Stimulated activated CD4-positive, alpha-beta T cell treated with anti-CD3 and anti-CD28 coated beads, Interleukin-12 subunit alpha, Interleukin-12 subunit beta, amount 100 ng/mL, for 48 hours (primary cell): ENCODE results near the gene GNG8.
A peak's percentile ranks its signal among the peaks of the same experiment; 100 is the strongest.

ENCODE experiments used
- DNase-seq, 3 donors: peaks; one replicate each; pipeline ENCODE4 v3.0.0-alpha.2; 2020; ENCODE audit warnings: low read depth in 2 of 3, low spot score in 1 of 3

Gene GNG8

DNA sequence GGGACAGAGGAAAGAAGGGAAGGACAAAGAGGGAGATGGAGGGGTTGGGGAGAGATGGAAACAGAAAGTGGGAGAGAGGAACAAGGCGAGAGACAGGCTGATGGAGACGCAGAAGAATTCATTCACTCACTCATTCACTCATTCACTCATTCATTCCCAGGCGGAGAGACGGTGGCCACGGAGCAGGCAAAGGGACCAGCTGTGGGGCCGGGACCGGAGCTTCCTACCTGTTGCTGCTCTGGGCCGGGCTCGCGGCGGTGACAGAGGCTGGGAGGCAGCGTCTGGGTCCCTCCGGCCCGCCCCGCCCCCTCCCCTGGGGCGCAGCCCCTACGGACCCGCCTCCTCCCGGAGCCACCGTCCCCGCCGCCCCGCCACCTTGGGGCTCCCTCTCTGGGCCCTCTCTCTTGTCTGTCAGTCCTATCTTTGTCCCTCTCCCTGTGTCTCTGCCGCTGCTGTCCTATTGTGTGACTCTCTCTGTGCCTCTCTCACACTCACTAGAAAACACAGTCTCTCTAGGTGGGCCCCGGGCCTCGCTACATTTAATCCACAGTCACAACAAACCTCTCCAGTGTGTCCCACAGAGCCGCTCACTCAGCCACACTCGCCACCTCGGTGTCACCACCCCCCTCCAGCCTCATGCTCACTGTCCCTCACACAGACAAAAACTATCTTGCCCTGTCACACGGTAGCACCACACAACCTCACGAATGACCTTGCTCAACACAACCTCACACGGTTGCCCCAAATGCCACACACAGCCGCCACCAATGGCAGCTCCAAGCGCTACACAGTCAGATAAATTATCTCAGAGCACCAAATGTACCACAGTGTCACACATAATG is at the start of gene GNG8:
Gene GNG8, minus strand, starts transcription at position 283 of the 842 bp plus-strand sequence. CDS start 1,520 bp downstream, outside the sequence.
- no peak for DNase-seq

DNA sequence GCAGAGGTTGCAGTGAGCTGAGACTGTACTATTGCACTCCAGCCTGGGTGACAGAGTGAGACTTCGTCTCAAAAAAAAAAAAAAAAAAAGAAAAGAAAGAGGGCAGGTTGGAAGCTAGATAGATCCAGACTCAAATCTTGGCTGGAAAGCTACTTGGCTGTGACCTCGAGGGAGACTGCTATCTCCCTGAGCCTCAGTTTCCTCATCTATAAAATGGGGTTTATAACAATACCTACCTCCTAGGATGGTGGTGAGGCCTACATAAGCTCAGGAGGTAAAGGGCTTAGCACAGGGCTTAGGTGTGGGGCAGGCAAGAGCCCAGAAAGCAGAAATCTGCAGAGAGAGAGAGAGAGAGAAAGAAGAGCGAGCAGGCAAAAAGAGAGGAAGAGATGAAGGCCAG is 49.2 kb upstream of the GNG8 start:
- DNase-seq, result no peak

DNA sequence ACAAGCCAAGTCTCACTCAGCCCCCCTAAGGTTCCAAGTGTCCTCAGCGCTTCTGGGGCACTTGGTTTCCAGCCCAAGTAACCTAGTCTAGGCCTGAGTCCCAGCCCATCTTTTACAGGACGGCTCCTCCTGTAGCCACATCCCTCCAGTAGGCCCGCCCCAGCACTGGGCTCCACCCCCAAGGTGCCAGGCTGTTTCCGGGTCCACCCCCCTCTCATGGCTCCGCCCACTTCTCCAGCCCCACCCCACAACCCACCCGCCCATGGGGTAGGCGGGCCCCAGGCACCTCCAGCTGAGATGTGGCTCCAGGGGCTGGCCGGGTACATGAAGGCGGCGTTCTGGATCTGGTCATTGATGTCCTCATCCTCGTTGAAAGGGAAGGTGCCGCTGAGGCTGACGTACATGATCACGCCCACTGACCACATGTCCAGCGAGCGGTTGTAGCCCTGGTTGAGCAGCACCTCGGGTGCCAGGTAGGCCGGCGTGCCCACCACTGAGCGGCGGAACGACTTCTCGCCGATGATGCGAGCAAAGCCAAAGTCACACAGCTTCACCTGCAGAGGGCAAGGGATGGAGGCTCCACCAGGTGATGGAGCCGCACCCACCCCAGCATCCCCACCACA is 42.2 kb upstream of the GNG8 start:
- peak; percentile 44 to 62 (median 53) for DNase-seq

DNA sequence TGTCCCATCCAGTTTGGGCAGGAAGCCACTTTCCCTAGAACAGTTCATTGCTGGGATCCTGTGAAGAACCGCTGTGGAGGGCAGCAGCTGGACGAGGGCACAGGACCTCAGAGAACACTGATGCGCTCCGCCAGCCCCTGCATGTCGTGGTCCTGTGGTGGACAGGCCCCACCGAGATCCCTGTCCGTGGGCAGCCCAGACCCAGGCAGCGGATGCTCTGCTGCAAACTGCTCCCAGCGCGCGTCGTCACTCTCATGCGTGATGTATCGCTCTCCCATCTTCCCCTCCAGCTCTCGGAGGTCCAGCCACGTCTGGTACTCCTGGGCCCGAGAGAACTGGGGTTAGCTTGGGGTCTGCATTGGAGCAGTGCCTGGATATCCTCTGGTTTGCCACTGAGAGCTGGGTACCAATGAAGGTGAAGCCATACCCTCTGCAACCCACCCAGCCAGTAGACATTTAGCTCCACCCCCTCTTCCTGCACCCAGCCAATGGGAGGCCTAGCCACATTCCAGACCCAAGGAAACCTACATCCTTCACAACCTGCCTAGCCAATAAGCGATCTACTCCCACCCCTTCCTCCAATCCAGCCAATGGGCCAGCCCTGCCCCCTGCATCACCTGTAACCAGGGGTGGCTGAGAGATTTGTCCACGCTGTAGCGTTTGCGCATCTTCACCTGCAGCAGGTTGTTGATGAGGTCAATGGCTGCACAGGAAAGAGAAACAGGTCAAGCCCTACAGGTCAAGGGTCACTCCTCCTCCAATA is 38.6 kb upstream of the GNG8 start:
- DNase-seq, result no peak

DNA sequence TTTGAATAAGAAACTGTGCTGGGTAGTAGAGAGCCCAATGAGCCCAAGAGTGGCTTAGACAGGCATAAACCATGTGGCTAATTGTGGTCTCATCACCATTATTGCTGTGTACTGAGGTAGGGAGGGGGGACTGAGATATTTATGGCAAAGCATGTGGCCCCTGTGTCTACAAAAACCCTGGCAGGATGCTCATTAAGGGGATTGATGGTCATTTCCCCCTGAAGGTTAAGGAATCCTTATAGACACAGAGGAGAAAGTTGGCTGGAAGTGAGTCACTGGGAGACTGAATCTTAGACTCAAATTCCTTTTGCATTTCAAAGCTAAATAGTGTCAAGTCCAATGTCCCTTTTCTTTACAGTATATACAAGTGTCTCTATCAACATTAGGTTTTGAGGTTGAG is 34.8 kb upstream of the GNG8 start:
- DNase-seq, result no peak

DNA sequence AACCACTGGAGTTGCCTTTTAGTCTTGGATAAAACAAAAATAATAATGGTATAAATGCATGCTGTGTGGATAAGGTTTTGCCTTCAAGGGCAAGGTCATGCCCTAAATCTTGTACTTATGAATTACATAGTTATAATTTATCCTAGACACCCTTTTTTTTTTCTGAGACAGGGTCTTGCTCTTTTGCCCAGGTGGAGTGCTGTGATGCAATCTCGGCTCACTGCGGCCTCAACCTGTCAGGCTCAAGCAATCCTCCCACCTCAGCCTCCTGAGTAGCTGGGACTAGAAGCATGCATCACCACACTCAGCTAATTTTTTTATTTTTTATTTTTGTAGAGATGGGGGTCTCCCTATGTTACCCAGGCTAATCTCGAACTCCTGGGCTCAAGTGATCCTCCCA is 32.7 kb upstream of the GNG8 start:
- no peak for DNase-seq

DNA sequence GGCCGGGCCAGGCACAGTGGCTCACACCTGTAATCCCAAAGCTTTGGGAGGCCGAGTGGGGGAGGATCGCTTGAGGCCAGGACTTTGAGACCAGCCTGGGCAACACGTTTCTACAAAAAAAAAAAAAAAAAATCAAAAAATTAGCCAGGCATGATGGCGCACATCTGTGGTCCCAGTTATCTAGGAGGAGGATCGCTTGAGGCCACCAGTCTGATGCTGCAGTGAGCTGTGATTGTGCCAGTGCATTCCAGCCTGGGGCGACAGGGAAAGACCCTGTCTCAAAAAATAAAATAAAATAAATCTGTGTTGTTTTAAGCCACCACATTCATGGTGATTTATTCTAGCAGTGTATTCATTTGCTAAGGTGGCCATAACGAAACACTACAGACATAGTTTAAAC is 29.1 kb upstream of the GNG8 start:
- DNase-seq, result no peak

DNA sequence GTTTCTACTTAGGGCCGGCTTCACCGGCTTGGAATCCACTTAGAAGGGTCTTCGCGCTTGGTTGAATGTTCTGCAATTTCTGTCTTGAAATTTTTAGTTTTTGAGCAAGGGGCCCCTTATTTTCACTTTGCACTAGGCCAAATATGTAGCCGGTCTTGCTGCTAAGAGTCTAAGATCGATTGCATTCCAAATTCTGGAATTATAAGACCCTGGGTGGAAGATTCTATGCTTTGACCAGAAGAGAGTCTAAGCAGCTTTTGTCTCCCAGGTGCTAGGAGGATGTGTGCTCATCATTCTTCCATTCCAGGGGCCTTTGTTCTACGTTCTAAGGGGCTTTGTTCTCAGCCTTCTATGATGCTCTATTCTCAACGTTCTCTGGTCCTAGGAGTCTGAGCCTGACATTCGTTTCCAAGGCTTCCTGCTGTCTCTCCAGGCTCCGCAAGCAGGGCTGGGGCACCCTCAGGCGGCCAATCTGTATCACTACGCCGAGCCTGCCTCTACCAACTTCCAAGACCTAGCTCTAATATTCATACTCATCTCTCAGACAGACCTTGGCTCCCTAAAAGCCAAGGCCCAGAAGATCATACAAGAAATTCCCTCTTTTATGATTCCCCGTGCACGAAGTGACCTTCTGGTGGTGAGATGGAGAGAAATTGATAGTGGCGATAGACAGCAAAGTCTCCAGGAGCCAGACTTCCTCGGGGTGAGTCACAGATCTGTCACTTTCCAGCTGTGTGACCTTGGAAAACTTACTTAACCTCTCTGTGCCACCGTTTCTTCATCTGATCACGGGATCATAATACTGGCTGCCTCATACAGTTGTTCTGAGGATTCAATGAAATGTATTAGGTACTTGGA is 26.0 kb upstream of the GNG8 start:
- DNase-seq, result peak; percentile 66 to 71 (median 69)

DNA sequence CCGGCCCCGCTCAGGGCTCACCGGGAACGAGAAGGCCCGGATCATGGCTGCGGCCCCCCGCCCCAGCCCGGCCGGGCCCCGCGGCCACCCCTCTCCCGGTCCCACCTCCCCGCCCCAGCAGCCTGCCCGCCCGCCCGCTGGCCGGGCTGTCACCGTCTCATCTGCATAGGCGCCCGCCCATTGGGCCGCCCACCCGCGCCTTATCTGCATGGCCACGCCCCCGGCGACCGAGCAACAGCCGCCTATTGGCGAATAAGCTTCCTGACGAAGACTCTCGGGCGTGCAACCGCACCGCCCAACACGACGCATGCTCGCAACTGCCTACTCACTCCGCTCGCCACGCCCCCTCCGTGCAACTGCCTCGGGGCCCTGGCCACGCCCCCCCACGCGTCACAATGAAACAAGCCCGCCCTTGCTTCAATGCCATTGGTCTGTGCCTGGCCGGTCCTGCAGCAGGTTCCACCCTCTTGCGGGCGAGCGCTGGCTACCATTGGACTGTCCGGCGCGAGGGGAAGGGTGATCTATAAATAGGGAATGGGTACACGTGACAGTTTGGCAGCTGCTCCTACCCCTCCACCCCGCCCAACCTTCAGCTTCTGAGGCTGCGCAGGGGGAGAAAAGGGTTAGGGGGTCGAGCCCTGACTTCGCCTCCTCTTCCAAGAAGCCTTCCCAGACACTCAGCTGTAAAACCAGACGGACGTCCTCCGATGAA is 25.2 kb upstream of the GNG8 start, which contains the start of gene DACT3:
Gene DACT3, minus strand, starts transcription at position 163 of the 712 bp plus-strand sequence. Its CDS starts 118 bp downstream, at position 45.
- DNase-seq, result peak; percentile 100

DNA sequence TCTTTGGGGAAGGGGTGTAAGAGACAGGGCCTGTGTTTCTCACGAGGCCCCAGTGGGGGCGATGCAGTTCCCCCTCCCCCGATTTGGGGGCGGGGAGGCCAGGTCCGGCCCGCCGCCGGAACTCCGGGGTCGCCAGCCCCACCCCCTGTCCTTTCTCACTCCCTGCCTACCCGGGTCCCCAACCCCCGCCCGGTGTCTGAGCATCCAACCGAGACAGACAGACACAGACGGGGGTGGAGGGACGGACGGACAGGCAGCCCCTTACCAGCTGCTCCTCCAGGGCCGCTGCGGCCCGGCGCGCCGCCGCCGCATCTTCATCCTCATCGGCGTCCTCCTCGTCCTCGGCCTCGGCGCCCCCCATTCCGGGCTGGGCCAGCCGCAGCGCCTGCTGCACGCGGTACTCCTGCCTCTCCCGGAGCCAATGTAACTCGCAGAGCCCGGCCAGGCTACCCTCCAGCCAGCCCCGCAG is 24.6 kb upstream of the GNG8 start:
- no peak for DNase-seq

DNA sequence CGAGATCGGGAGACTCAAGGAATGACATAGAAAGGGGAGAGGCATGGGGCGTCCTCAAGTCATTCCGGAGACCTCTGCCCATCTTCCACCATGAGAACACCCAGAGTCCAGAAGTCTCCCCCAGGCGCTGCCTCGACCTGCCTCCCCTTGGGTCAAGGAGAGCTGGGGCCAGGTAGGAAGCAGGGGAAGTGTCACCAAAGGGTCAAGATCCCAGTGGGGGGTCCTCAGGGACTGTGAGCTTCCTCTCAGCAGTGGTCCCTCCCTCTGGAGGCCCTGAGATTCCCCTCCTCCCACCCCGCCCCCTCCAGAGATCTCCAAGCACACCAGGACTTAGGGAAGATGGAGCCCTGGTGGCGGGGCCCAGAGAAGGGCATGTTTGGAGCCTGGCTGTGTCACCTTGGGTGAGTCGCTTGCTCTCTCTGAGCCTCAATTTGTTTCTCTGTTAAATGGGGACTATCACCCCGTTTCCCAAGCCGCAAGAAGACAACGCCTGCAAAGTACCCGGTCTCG is 24.1 kb upstream of the GNG8 start:
- DNase-seq, result no peak

DNA sequence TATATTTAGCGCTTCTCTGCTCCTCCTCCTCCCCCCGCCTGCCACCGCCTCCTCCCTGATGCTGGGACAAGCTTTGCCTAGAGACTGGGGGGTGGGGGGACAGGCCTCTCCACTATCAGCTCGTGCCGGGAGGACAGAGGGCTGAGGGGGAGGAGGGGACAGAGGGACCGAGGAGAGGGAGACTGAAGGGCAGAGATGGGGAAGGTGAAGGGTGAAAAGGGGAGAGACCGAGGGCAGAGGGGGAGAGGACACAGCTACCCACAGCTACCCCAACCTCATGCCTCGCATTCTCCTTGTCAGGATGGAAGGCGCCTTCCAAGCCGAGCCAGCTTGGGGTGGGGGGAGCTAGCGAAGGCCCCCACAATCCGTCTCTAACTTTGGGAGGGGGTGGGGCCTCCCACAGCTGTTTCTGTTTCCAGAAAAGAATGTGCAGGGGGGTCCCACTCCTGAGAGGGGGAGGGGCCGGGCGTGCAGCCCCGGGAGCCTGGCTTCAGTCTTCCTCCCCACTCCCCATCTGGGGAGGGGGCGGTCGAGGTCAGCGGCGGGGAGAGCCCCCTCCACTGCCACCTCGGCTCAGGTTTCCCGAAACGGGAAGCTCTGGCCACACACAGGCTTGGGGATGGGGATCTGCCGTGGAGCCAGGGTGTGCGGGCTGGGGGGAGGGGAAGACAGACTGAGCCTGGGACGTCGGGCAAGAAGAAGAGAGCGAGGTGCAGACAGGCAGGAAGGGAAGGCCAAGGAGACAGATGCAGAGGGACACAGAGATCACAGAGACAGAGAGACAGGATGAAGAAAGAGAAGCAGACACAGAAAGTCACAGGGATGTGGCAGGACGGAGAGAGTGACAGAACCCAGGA is 23.4 kb upstream of the GNG8 start:
- DNase-seq, result no peak

DNA sequence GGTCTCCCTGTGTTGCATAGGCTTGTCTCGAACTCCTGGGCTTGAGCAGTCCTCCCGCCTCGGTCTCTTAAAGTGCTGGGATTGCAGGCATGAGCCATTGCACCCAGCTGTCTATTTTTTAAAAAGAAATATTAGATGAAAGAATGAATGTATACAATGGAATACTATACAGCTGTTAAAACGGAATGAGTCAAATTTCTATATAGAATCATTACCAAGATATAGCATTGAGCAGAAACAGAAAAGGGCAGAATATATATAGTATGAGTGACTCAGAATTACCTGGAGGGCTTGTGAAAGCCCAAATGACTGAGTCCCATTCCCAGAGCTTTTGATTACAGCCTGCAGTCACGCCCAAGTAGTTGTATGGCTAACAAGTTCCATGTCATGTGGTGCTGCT is 20.5 kb upstream of the GNG8 start:
- no peak for DNase-seq

DNA sequence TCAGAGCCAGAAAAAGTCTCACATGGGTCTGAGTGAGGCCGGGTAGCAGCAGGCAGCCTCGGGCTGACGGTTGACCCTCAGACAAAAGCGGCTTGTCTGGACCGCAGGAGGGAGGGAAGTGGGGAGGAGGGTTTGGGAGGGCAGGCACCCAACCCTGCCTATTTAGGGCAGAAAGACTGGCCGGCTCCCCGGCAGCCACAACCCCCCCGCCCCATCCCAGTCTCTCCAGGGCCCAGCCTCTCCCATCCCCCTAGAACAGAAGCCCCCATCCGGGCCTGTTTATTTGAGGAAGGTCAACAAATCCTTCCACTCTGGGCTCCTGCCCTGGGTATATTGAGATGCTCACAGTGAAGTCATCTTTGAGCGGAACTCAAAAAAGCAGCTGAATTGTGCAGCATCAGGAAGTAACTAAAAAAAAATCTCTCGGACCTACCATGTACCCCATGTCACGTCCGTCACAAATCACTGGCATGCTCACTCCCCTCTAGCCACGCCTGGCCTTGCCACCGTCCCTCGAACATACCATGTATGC is 18.7 kb upstream of the GNG8 start:
- no peak for DNase-seq

DNA sequence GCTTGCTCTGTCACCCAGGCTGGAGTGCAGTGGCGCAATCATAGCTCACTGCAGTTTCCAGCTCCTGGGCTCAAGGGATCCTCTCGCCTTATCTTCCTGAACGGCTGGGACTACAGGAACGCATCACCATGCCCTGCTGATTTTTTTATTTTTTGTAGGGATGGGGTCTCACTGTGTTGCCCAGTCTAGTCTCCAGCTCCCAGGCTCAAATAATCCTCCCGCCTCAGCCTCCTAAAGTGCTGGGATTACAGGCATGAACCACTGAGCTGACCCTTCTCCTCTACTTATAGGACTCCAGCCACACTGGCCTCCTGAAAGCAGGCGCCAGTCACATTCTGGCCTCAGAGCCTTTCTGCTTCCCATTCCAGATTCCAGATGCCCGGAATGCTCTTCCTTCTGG is 14.4 kb upstream of the GNG8 start:
- DNase-seq, result no peak

DNA sequence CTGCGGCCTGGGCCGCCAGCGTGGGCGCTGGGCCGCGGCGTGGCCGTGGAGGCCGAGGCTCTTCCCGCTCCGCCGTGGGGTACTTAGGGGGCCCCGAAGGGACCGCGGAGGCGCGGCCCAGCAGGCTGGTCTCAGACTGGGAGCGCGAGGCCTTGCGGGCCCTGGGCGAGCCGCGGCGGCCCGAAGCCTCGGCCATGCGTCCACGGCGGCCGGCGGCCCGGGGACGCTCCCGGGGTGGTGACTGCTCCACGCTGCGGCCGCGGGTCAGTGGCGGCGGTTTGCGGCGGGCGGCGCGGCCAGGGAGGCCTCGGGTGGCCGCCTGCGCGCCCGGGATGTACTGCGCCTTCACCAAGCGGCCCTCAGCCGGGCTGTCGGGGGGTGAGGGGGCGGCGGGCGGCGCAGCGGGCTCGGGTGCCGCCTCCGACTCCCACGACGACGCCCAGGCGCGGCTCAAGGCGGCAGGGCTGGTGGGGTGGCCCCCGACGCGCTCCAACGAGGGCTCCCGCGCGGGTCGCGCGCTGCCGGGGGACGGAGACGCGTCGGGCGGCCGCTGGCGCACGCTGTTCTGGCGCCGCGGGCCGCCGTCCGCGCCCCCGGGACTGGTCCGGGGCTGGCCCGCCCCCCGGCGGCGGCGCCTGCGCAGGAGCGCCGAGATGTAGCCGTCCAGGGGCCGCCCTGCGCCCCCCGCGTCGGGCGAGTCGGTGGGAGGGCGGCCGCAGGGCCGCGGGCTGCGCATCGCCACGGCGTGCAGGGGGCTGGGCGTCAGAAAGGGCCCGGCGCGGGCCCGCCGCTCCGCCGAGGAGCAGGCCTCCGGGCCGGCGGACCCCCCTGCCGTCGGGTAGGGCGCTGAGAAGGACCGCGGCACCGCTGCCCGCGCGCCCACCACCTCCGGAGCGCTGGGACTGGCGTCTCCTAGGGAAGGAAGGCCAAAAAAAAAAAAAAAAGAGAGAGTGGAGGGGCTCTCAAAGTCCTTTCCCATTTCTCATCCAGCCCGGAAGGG is 13.3 kb upstream of the GNG8 start:
- no peak for DNase-seq
